ENCODE data around the gene DDX11. TPM values are rescaled to one million over a fixed set of nuclear protein-coding genes. Genes with fewer than 3 reads are reported as not detected.
"Not testable (repeated sequence)": the region's sequence is repeated elsewhere in the genome, so short reads cannot be mapped to it uniquely, and the experiment has no call there.

The DDX11 gene
- polyA plus RNA-seq, 10 donors = 15.3 to 61.8 (median 30.0) TPM

GRCh38 chr12:31066196-31066595 lies 7.5 kb upstream of the DDX11 start:
- DNase-seq = not testable (repeated sequence)

GRCh38 chr12:31067656-31068055 lies 6.0 kb upstream of the DDX11 start:
- not testable (repeated sequence) for DNase-seq

GRCh38 chr12:31070971-31071740 lies 2.5 kb upstream of the DDX11 start:
- DNase-seq = not testable (repeated sequence)

DNA sequence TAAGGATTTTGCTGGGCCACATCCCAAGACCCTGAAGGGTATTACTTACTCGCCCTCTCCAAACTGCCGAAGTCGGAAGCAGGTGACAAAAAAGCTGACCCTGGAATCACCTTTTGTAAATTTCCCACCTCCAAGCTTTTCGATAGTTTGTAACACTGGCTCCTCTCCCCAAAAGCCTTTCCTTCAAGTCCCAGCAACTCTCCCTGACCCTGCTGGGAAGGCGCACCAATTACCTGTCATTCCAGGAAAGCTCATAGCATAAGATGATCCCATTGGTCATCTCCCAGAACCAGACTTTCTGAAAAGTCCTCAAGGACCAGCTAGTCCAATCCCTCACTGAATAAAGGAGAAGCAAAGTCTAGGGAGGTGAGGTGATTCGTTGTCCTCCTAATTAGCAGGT lies 698 bp upstream of the DDX11 start:
- DNase-seq = peak in 1 of 3 donors; percentile 4

DNA sequence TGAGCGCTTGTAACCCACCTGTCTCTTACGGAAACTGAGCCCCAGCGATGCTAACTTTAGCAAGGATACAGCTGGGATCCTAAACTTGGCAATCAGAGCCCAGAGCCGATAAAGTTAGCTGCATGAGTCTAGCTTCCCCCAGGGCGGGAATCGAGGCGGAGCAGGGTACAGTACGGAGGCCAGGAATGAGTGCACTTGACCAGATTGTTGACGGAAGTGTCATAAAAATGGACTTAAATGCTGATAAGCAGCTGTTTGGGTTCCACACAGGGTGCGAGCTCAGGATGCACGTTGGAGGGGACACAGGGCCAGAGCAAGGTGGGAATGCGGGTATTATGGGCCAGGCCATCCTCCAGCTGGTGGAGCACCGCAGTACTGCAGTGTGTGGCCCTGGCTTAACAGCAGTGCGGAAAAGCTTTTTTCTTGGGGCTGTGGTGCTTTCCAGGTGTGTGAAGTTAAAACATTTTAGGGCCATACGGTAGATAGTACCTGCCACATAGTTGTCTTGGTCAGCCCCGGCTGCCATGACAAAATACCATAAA lies 744 bp downstream of the DDX11 start:
- DNase-seq = not testable (repeated sequence)

GRCh38 chr12:31076150-31076549 lies 2.5 kb downstream of the DDX11 start:
- not testable (repeated sequence) for DNase-seq

GRCh38 chr12:31077095-31077494 lies 3.4 kb downstream of the DDX11 start:
- not testable (repeated sequence) for DNase-seq

GRCh38 chr12:31077998-31078397 lies 4.3 kb downstream of the DDX11 start:
- DNase-seq = not testable (repeated sequence)

- not testable (repeated sequence) for DNase-seq
Observed at GRCh38 chr12:31079421-31079820, 5.8 kb downstream of the DDX11 start.

GRCh38 chr12:31080221-31080620 lies 6.6 kb downstream of the DDX11 start:
- DNase-seq = not testable (repeated sequence)

GRCh38 chr12:31081274-31081673 lies 7.6 kb downstream of the DDX11 start:
- DNase-seq = not testable (repeated sequence)

GRCh38 chr12:31084241-31084640 lies 10.6 kb downstream of the DDX11 start:
- not testable (repeated sequence) for DNase-seq

DNA sequence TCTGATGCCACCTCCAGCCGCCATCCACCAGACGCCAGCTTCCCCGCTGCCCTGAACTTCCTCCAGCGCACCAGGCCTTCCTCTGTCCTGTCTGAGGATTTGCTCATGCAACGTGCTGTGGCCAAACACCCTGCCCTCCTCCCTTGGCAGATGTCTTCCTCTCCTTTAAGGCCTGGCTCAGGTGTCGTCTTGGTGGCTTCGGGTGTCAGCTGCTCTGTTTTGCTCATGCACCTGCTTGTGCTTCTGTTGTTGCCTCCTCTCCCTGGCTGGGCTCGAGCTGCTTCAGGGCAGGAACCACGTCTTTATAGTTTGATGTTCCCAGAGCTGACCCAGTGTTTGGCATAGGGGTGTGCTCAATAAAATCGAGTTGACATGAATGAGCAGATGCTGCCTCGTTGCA lies 12.4 kb downstream of the DDX11 start:
- DNase-seq = not testable (repeated sequence)

DNA sequence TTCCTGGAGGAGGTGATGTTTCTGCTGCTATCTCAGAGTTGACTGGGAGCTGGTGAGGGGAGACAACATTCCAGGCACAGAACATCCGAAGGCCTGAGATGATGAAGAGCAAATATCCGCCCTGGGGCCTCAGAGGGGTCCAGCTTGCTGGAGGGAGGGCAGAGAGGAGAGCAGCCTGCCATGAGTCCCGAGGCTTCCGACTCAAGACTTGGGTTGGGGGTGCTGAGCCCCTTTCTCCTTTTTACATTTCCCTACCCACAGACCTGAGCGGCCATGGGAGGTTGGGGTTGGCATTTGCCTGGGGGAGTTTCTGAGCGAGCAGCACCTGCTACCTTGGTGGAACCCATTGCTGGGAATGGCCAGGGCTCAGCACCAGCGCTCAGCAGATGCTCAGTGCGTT lies 13.8 kb downstream of the DDX11 start:
- not testable (repeated sequence) for DNase-seq

GRCh38 chr12:31087956-31088355 lies 14.3 kb downstream of the DDX11 start:
- DNase-seq = not testable (repeated sequence)

DNA sequence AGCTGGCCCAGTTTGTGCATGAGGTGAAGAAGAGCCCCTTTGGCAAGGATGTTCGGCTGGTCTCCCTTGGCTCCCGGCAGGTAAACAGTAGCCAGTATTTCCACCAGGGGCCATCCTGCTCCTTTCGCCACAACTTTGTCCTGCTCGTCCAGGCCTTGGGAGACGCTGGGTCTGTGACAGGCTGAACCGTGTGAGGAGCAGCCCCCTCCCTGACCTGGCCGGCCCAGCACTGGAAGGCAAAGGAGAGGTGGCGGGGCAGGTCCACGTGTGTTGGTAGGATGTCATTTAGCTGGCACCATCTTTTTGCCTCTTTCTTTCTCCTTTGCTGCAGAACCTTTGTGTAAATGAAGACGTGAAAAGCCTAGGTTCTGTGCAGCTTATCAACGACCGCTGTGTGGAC lies 15.4 kb downstream of the DDX11 start:
- DNase-seq = no peak

- DNase-seq = not testable (repeated sequence)
Observed at GRCh38 chr12:31091629-31092028, 18.0 kb downstream of the DDX11 start.

- DNase-seq = not testable (repeated sequence)
Observed at GRCh38 chr12:31092718-31093117, 19.1 kb downstream of the DDX11 start.

- DNase-seq = not testable (repeated sequence)
Observed at GRCh38 chr12:31095080-31095860, 21.6 kb downstream of the DDX11 start.

DNA sequence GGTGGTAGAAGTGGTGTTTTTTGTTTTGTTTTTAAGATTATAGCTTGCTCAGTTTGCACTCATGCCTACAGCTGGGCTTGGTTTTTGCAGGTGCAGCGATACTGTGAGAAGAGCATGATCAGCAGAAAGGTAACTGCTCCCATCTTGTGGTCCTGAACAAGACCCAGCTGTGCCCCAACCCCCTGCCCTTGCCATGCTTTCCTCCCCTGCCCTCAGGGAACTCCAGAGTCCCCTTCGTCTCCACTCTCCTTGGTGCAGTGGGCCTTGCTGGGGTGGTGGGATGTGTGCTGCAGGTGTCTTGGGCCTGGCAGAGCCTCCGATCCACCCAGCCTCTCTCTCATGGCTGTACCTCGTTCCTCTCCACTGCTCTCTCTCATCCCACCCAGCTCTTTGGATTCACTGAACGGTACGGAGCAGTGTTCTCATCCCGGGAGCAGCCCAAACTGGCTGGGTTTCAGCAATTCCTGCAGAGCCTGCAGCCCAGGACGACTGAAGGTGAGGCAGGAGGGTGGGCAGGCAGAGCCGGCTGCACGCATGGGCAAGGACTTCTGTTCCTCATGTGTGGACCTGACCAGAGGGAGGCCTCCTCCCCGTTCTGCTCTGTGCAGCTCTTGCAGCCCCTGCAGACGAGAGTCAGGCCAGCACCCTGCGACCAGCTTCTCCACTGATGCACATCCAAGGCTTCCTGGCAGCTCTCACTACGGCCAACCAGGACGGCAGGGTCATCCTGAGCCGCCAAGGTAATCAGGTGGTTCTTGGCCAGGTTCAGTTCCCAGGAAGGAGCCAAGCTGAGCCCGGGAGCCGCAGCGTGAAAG lies 22.8 kb downstream of the DDX11 start:
- DNase-seq = not testable (repeated sequence)

DNA sequence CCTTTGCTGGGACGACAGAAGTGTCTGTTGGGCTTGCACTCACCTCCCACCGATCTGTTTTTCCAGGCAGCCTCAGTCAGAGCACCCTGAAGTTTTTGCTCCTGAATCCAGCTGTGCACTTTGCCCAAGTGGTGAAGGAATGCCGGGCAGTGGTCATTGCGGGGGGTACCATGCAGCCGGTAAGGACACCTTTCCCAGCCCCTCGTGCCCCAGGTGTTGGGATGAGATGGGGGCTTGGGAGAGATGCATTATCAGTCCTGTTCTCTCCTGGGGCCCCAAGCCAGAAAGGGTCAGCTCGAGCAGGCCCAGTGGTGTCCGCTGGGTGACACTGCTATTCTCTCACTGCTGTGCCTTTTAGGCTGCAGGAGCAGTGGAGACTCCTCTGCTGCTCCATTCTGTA lies 24.2 kb downstream of the DDX11 start:
- not testable (repeated sequence) for DNase-seq

DNA sequence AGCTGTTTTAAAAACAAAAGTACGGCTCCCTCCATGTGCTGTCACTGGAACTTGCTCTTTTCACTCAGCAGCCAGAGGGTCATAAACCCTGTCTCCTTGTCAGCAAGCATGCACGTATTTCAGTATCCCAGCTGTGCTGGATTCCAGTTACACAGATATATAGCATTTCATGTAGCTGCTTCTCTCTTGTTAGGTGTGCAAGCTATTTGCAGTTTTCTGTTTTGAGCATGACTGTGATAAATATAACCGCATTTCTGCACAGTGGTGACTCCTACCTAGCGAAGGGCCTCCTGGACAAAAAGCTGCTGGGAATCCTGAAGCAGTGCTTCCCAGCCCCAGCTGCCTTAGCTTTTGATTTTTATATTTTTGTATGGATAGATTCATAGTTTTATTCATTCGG lies 24.7 kb downstream of the DDX11 start:
- DNase-seq = not testable (repeated sequence)

All from muscle of back (tissue), 11 donors.